ENCODE measurements around the gene MTARC2. TPM values are rescaled to one million over a fixed set of nuclear protein-coding genes. Genes with fewer than 3 reads are reported as not detected.
A peak's percentile ranks its signal among the peaks of the same experiment; 100 is the strongest.

The MTARC2 gene
- polyA plus RNA-seq, 1 of the 3 experiments (the other 2 are of a cell fraction): 6.1 TPM

DNA sequence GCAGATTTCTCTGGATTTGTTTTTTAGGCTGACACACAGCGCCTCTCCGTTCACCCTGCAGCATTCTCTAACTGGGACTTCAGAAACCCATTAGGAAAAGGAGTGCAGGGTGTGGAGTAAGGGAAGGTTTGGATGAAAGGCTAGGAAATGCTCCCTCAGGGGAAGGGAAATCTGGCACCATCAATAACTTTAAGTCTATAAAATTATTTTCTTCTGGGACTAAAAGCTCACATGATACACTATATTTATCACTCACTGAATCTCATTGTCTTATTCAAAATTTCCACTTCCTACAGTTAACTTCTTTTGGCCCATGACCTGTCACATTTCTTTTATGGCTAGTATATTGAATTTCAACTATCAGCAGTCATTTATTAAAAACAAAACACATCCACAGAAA is 85.3 kb downstream of the MTARC2 start:
- H3K9me2 ChIP-seq: no peaks in the 10 kb centered on the region
- no peaks in the 10 kb centered on the region for H3K9me3 ChIP-seq
- no peaks in the 10 kb centered on the region for H4K20me1 ChIP-seq (ENCODE audit: insufficient read depth)
- WGBS (ENCODE audit: low lambda C conversion rate): 65% methylated on average over 2 of the region's 2 CpGs
- no peak for DNase-seq
- H3K4me1 ChIP-seq (ENCODE audit: control insufficient read depth in 1 of 2, insufficient read depth in 2 of 2, low read depth in 1 of 2, low read length in 1 of 2): peaks cover 0 to 8% of the 10 kb centered on the region in 2 experiments; a peak in 2 of 4 replicates
- H3F3A ChIP-seq (replicated peaks; ENCODE audit: insufficient read depth): no peaks in the 10 kb centered on the region
- H2AFZ ChIP-seq (ENCODE audit: low read depth): no peak overlapping the region
- no peak overlapping the region for H3K4me3 ChIP-seq (ENCODE audit: low read depth in 2 of 2, low read length in 1 of 2)
- no peak overlapping the region for H3K9ac ChIP-seq
- H3K27ac ChIP-seq (ENCODE audit: low read depth in 2 of 2, low read length in 1 of 2): peak overlapping the region in 1 of 2 experiments; percentile 41; a peak in 2 of 4 replicates
- ChIA-PET POLR2A (interaction anchor here (0.8 kb wide), 1 partner anchor 13 kb away, joined by 3 read pairs; no protein-coding TSS in a partner anchor), CTCF (interaction anchor here (1.0 to 2.2 kb wide), 4 partner anchors 12 to 42 kb away, joined by 3 to 6 read pairs (median 3); no protein-coding TSS in a partner anchor)
- no peak overlapping the region for H3K4me2 ChIP-seq
- no peaks in the 10 kb centered on the region for H3K79me2 ChIP-seq (ENCODE audit: insufficient read depth)
- TF ChIP-seq MXI1 (IDR thresholded peaks at IDR 0.05; ENCODE audit: low read depth, low read length) (no peak), POLR2AphosphoS5 (IDR thresholded peaks at IDR 0.05; ENCODE audit: low read depth, low read length) (no peak), TCF12 (IDR thresholded peaks at IDR 0.05) (no peak), ELF1 (IDR thresholded peaks at IDR 0.05) (no peak), YY1 (IDR thresholded peaks at IDR 0.05; ENCODE audit: low read depth) (no peak), RCOR1 (IDR thresholded peaks at IDR 0.05; ENCODE audit: low read length) (no peak), FOSL2 (IDR thresholded peaks at IDR 0.05; ENCODE audit: borderline replicate concordance, low read depth) (no peak), GATA2 (CRISPR knock-in tag; IDR thresholded peaks at IDR 0.05) (no peak), SMC3 (IDR thresholded peaks at IDR 0.05; ENCODE audit: low read depth, low read length) (no peak), EZH2phosphoT487 (IDR thresholded peaks at IDR 0.05; ENCODE audit: borderline replicate concordance, low read depth) (no peak), JUND (IDR thresholded peaks at IDR 0.05) (no peak), FOXM1 (IDR thresholded peaks at IDR 0.05; ENCODE audit: low read depth) (no peak), NRF1 (IDR thresholded peaks at IDR 0.05; ENCODE audit: low read depth, low read length) (no peak)
- TF ChIP-seq, protein P1, sequence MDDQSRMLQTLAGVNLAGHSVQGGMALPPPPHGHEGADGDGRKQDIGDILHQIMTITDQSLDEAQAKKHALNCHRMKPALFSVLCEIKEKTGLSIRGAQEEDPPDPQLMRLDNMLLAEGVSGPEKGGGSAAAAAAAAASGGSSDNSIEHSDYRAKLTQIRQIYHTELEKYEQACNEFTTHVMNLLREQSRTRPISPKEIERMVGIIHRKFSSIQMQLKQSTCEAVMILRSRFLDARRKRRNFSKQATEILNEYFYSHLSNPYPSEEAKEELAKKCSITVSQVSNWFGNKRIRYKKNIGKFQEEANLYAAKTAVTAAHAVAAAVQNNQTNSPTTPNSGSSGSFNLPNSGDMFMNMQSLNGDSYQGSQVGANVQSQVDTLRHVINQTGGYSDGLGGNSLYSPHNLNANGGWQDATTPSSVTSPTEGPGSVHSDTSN (IDR thresholded peaks at IDR 0.05): no peak
- TF ChIP-seq, protein P2, sequence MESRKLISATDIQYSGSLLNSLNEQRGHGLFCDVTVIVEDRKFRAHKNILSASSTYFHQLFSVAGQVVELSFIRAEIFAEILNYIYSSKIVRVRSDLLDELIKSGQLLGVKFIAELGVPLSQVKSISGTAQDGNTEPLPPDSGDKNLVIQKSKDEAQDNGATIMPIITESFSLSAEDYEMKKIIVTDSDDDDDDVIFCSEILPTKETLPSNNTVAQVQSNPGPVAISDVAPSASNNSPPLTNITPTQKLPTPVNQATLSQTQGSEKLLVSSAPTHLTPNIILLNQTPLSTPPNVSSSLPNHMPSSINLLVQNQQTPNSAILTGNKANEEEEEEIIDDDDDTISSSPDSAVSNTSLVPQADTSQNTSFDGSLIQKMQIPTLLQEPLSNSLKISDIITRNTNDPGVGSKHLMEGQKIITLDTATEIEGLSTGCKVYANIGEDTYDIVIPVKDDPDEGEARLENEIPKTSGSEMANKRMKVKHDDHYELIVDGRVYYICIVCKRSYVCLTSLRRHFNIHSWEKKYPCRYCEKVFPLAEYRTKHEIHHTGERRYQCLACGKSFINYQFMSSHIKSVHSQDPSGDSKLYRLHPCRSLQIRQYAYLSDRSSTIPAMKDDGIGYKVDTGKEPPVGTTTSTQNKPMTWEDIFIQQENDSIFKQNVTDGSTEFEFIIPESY (IDR thresholded peaks at IDR 0.05; ENCODE audit: borderline replicate concordance, low read depth): no peak
- TF ChIP-seq, protein P3, sequence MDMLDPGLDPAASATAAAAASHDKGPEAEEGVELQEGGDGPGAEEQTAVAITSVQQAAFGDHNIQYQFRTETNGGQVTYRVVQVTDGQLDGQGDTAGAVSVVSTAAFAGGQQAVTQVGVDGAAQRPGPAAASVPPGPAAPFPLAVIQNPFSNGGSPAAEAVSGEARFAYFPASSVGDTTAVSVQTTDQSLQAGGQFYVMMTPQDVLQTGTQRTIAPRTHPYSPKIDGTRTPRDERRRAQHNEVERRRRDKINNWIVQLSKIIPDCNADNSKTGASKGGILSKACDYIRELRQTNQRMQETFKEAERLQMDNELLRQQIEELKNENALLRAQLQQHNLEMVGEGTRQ (IDR thresholded peaks at IDR 0.05; ENCODE audit: borderline replicate concordance, low read depth, low read length): no peak
- TF ChIP-seq, protein P4, sequence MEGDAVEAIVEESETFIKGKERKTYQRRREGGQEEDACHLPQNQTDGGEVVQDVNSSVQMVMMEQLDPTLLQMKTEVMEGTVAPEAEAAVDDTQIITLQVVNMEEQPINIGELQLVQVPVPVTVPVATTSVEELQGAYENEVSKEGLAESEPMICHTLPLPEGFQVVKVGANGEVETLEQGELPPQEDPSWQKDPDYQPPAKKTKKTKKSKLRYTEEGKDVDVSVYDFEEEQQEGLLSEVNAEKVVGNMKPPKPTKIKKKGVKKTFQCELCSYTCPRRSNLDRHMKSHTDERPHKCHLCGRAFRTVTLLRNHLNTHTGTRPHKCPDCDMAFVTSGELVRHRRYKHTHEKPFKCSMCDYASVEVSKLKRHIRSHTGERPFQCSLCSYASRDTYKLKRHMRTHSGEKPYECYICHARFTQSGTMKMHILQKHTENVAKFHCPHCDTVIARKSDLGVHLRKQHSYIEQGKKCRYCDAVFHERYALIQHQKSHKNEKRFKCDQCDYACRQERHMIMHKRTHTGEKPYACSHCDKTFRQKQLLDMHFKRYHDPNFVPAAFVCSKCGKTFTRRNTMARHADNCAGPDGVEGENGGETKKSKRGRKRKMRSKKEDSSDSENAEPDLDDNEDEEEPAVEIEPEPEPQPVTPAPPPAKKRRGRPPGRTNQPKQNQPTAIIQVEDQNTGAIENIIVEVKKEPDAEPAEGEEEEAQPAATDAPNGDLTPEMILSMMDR (IDR thresholded peaks at IDR 0.05): no peak
- no peaks in the 10 kb centered on the region for H3K36me3 ChIP-seq (replicated peaks in 1 of 2; ENCODE audit: control insufficient read depth in 1 of 2, insufficient read depth in 2 of 2, low read length in 1 of 2)
- no peaks in the 10 kb centered on the region for H3K27me3 ChIP-seq (ENCODE audit: insufficient read depth)

Other genes starting within 250 kb of the MTARC2 start
- 3.0 and 3.1 TPM in 2 replicates for gene MARK1, start 220.2 kb upstream of the MTARC2 start, polyA plus RNA-seq (2012; rRNA removed)
- gene C1orf115, start 58.0 kb upstream of the MTARC2 start, polyA plus RNA-seq (2012; rRNA removed): 4.0 and 4.2 TPM in 2 replicates
- gene MTARC1, start 38.6 kb downstream of the MTARC2 start, polyA plus RNA-seq (2012; rRNA removed): 5.4 and 6.1 TPM in 2 replicates
- gene HLX, start 131.1 kb downstream of the MTARC2 start, polyA plus RNA-seq (2012; rRNA removed): 8.6 and 21.4 TPM in 2 replicates